H9 (cell line): Measurements from ENCODE around the gene WDR72. TPM values are rescaled to one million over a fixed set of nuclear protein-coding genes. Genes with fewer than 3 reads are reported as not detected.

ENCODE experiments used
- DNase-seq: peaks from one replicate; pipeline ENCODE4 v3.0.0-alpha.2; 2017
- H2AFZ ChIP-seq: one replicate; pipeline ENCODE4 v1.6.1; 2013; ENCODE audit warnings: mild to moderate bottlenecking, low read length, control low read depth, moderate library complexity
- H2AK5ac ChIP-seq: 2 replicates; pipeline ENCODE4 v1.6.1; 2013; ENCODE audit warnings: low read length, control low read depth, mixed read lengths; ENCODE audit not compliant: insufficient read length
- H2BK120ac ChIP-seq: one replicate; pipeline ENCODE4 v1.6.1; 2013; ENCODE audit warnings: low read depth, mild to moderate bottlenecking, low read length, control low read depth, inconsistent platforms; ENCODE audit not compliant: poor library complexity, severe bottlenecking
- H2BK12ac ChIP-seq: 2 replicates; pipeline ENCODE4 v1.6.1; 2013; ENCODE audit warnings: low read length, control low read depth, mixed read lengths, low read depth; ENCODE audit not compliant: insufficient read length
- H2BK15ac ChIP-seq: 2 replicates; pipeline ENCODE4 v1.6.1; 2013; ENCODE audit warnings: low read depth, low read length, control low read depth
- H2BK20ac ChIP-seq: one replicate; pipeline ENCODE4 v1.6.1; 2013; ENCODE audit warnings: low read depth, mild to moderate bottlenecking, low read length, control low read depth, inconsistent platforms; ENCODE audit not compliant: poor library complexity, severe bottlenecking
- H2BK5ac ChIP-seq: 2 replicates; pipeline ENCODE4 v1.6.1; 2013; ENCODE audit warnings: low read length, control low read depth, mixed read lengths; ENCODE audit not compliant: insufficient read length
- H3K14ac ChIP-seq: 2 replicates; pipeline ENCODE4 v1.6.1; 2013; ENCODE audit warnings: low read length, control low read depth; ENCODE audit not compliant: insufficient read depth
- H3K18ac ChIP-seq: 2 replicates; pipeline ENCODE4 v1.6.1; 2013; ENCODE audit warnings: low read depth, mild to moderate bottlenecking, mixed read lengths, low read length, control low read depth; ENCODE audit not compliant: insufficient read length
- H3K23ac ChIP-seq: 2 replicates; pipeline ENCODE4 v1.6.1; 2013; ENCODE audit warnings: low read length, control low read depth, mixed read lengths, low read depth; ENCODE audit not compliant: insufficient read length
- H3K23me2 ChIP-seq: 2 replicates; pipeline ENCODE4 v1.6.1; 2013; ENCODE audit warnings: low read depth, mild to moderate bottlenecking, mixed read lengths, low read length, control low read depth; ENCODE audit not compliant: insufficient read length, poor library complexity, severe bottlenecking
- H3K27ac ChIP-seq: 2 replicates; pipeline ENCODE4 v1.5.1; 2013; ENCODE audit warnings: low read length, control low read depth, mixed read lengths, low read depth; ENCODE audit not compliant: insufficient read length
- H3K27me3 ChIP-seq: 2 replicates; pipeline ENCODE4 v1.6.1; 2013; ENCODE audit warnings: low read length, control low read depth, inconsistent platforms; ENCODE audit not compliant: insufficient read depth
- H3K4ac ChIP-seq: 2 replicates; pipeline ENCODE4 v1.6.1; 2013; ENCODE audit warnings: low read depth, mild to moderate bottlenecking, control low read depth, inconsistent platforms, low read length, moderate library complexity
- H3K4me1 ChIP-seq: 2 replicates; pipeline ENCODE4 v1.6.1; 2013; ENCODE audit warnings: low read length, control low read depth, inconsistent platforms; ENCODE audit not compliant: insufficient read depth
- H3K4me2 ChIP-seq: 2 replicates; pipeline ENCODE4 v1.6.1; 2013; ENCODE audit warnings: low read length, control low read depth, mixed read lengths; ENCODE audit not compliant: insufficient read length, insufficient read depth
- H3K56ac ChIP-seq: 2 replicates; pipeline ENCODE4 v1.6.1; 2013; ENCODE audit warnings: low read depth, mild to moderate bottlenecking, mixed read lengths, low read length, control low read depth; ENCODE audit not compliant: insufficient read length
- H3K79me1 ChIP-seq: 2 replicates; pipeline ENCODE4 v1.6.1; 2013; ENCODE audit warnings: low read depth, mild to moderate bottlenecking, moderate library complexity, low read length, control low read depth, inconsistent platforms; ENCODE audit not compliant: insufficient read depth, poor library complexity, severe bottlenecking
- H3K79me2 ChIP-seq: 2 replicates; pipeline ENCODE4 v1.6.1; 2013; ENCODE audit warnings: low read length, control low read depth, inconsistent platforms; ENCODE audit not compliant: insufficient read depth
- H3K9ac ChIP-seq: 2 replicates; pipeline ENCODE4 v1.6.1; 2013; ENCODE audit warnings: low read length, control low read depth, mixed read lengths; ENCODE audit not compliant: insufficient read length; ENCODE audit errors: extremely low read depth
- H3K9me3 ChIP-seq: one replicate; pipeline ENCODE4 v1.6.1; 2013; ENCODE audit warnings: low read depth, low read length, inconsistent platforms; ENCODE audit not compliant: control insufficient read depth
- H3T11ph ChIP-seq: one replicate; pipeline ENCODE4 v1.6.1; 2013; ENCODE audit warnings: mild to moderate bottlenecking, low read length, control low read depth, inconsistent platforms
- H4K20me1 ChIP-seq: one replicate; pipeline ENCODE4 v1.6.1; 2013; ENCODE audit not compliant: control insufficient read depth, insufficient read length, insufficient read depth
- H4K5ac ChIP-seq: 2 replicates; pipeline ENCODE4 v1.6.1; 2013; ENCODE audit warnings: low read depth, mild to moderate bottlenecking, mixed read lengths, low read length, control low read depth; ENCODE audit not compliant: insufficient read length
- H4K8ac ChIP-seq: replicated peaks from 2 replicates; pipeline ENCODE4 v1.6.1; 2013; ENCODE audit warnings: low read length, control low read depth, mixed read lengths, low read depth; ENCODE audit not compliant: insufficient read length
- H4K91ac ChIP-seq: 2 replicates; pipeline ENCODE4 v1.6.1; 2013; ENCODE audit warnings: low read depth, mild to moderate bottlenecking, moderate library complexity, mixed read lengths, low read length, control low read depth; ENCODE audit not compliant: insufficient read length
- H3K27ac Mint-ChIP-seq, 3 experiments: 2 replicates in 2 of 3; 3 replicates in 1 of 3; pipeline ENCODE4 v1.8.0; 2020 to 2021; ENCODE audit warnings: mixed read lengths in 3 of 3, mild to moderate bottlenecking in 1 of 3, moderate library complexity in 1 of 3
- H3K27me3 Mint-ChIP-seq: 2 replicates; pipeline ENCODE4 v1.8.0; 2021; ENCODE audit warnings: low read depth, mild to moderate bottlenecking, moderate library complexity, mixed read lengths
- H3K36me3 Mint-ChIP-seq, 3 experiments: 2 replicates in 2 of 3; 3 replicates in 1 of 3; pipeline ENCODE4 v1.8.0; 2020 to 2021; ENCODE audit warnings: low read depth in 3 of 3, mixed read lengths in 3 of 3; ENCODE audit not compliant: insufficient read depth in 1 of 3
- H3K4me1 Mint-ChIP-seq, 2 experiments: 2 replicates each; pipeline ENCODE4 v1.8.0; 2020; ENCODE audit warnings: mixed read lengths in 2 of 2
- H3K4me3 Mint-ChIP-seq, 2 experiments: 2 replicates in 1 of 2; 3 replicates in 1 of 2; pipeline ENCODE4 v1.8.0; 2020 to 2021; ENCODE audit warnings: mild to moderate bottlenecking in 2 of 2, mixed read lengths in 2 of 2, moderate library complexity in 1 of 2
- H3K9me3 Mint-ChIP-seq, 2 experiments: 2 replicates in 1 of 2; 3 replicates in 1 of 2; pipeline ENCODE4 v1.8.0; 2020; ENCODE audit warnings: mild to moderate bottlenecking in 2 of 2, mixed read lengths in 2 of 2, moderate library complexity in 1 of 2
- CTCF ChIP-seq: fragments of 200-600 bp; sonication (generic); conservative IDR thresholded peaks from 3 replicates; pipeline ENCODE4 v1.8.0; 2021; ENCODE audit warnings: antibody characterized with exemption, mild to moderate bottlenecking
- WGBS: extraction: QIAGEN DNeasy Blood & Tissue Kit; methylation state at CpG from one replicate; pipeline ENCODE4 v1.1.7; 2013; ENCODE audit warnings: missing lambda C conversion rate, low lambda C conversion rate, mixed read lengths; ENCODE audit not compliant: insufficient read length; ENCODE audit errors: extremely low coverage; 5-methylcytosine and 5-hydroxymethylcytosine counted together
- total RNA-seq: library from RNA; stranded (reverse); gene quantifications from 2 replicates; pipeline ENCODE4 v1.2.1, GENCODE V29; 2021

WDR72 gene
- total RNA-seq, 1 experiment from 2014 or later = 2.9 TPM

GRCh38 chr15:53658255-53658654 lies 101.2 kb downstream of the WDR72 start:
- H4K91ac ChIP-seq = no peak overlapping the region
- no peak overlapping the region for H3K4me3 Mint-ChIP-seq
- H3K9me3 Mint-ChIP-seq = no peaks in the 10 kb centered on the region
- H3K4me1 ChIP-seq = no peaks in the 10 kb centered on the region
- TF ChIP-seq CTCF = no peak
- no peaks in the 10 kb centered on the region for H3K9me3 ChIP-seq
- no peaks in the 10 kb centered on the region for H3K27me3 Mint-ChIP-seq
- H2BK5ac ChIP-seq = no peak overlapping the region
- H3K18ac ChIP-seq = no peak overlapping the region
- DNase-seq = no peak
- no peaks in the 10 kb centered on the region for H3K79me1 ChIP-seq
- no peak overlapping the region for H2BK20ac ChIP-seq
- no CpG with 5 or more reads among the region's 2 CpGs for WGBS
- no peak overlapping the region for H4K8ac ChIP-seq
- no peak overlapping the region for H3T11ph ChIP-seq
- H2BK120ac ChIP-seq = no peak overlapping the region
- no peak overlapping the region for H2AFZ ChIP-seq
- no peak overlapping the region for H3K27ac ChIP-seq
- no peaks in the 10 kb centered on the region for H3K36me3 Mint-ChIP-seq
- no peak overlapping the region for H4K5ac ChIP-seq
- H3K4me2 ChIP-seq = no peak overlapping the region
- peaks cover 10 to 12% of the 10 kb centered on the region in 2 experiments for H3K4me1 Mint-ChIP-seq
- no peaks in the 10 kb centered on the region for H3K27me3 ChIP-seq
- H3K27ac Mint-ChIP-seq = no peak overlapping the region
- no peak overlapping the region for H3K4ac ChIP-seq
- no peak overlapping the region for H2BK12ac ChIP-seq
- no peak overlapping the region for H3K9ac ChIP-seq
- H3K79me2 ChIP-seq = no peaks in the 10 kb centered on the region
- no peak overlapping the region for H3K14ac ChIP-seq
- H3K56ac ChIP-seq = no peak overlapping the region
- H2AK5ac ChIP-seq = no peak overlapping the region
- H4K20me1 ChIP-seq = no peaks in the 10 kb centered on the region
- H3K23me2 ChIP-seq = no peaks in the 10 kb centered on the region
- no peak overlapping the region for H2BK15ac ChIP-seq
- no peak overlapping the region for H3K23ac ChIP-seq
